ENCODE results near the gene INCA1. TPM values are rescaled to one million over a fixed set of nuclear protein-coding genes. Genes with fewer than 3 reads are reported as not detected.

The INCA1 gene
- total and polyA plus RNA-seq, 2 donors (not counting 3 experiments of a cell fraction or from before 2014, with no cell fraction given) = 0.71 to 1.0 TPM

DNA sequence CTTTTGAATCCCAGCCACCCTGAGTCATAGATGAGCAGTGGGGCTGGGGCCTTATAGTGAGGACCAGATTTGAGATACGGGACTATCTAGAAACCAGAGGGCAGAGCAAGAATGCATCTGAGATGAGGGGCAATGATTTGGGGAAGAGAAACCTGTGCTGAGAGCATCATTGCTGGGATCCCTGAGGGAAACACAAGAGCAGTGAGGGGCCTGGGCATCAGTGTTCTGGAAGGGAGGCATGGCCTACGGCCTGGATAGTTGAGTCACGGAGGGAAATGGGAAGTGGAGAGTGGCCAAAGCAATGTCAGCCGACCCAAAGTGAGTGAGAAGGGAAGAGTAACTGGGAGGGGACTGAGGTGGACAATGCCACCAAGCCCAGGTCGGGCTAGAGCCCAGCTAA is 15.0 kb downstream of the INCA1 start:
- H2AFZ ChIP-seq (ENCODE audit: low read depth, low read length) = no peak overlapping the region
- DNase-seq (ENCODE audit: low read depth, low spot score) (no peak), FAIRE-seq (no peak)
- H3K36me3 ChIP-seq (ENCODE audit: control insufficient read depth in 2 of 2, extremely low read depth in 1 of 2, insufficient read depth in 2 of 2, low read length in 2 of 2) = peaks cover 15 to 43% of the 10 kb centered on the region in 2 experiments
- H4K20me1 ChIP-seq (replicated peaks; ENCODE audit: control insufficient read depth, extremely low read depth, insufficient read depth, low read length) = no peaks in the 10 kb centered on the region
- dilution Hi-C loops (cut with MboI; ENCODE audit: extremely low pct_ligation_motif_present, low sequenced_read_pairs) = no loop called here
- POLR2A ChIA-PET = no interaction called here
- no peak overlapping the region for H3K27ac ChIP-seq (ENCODE audit: insufficient read depth, low read depth, low read length)
- TF ChIP-seq, protein P1, sequence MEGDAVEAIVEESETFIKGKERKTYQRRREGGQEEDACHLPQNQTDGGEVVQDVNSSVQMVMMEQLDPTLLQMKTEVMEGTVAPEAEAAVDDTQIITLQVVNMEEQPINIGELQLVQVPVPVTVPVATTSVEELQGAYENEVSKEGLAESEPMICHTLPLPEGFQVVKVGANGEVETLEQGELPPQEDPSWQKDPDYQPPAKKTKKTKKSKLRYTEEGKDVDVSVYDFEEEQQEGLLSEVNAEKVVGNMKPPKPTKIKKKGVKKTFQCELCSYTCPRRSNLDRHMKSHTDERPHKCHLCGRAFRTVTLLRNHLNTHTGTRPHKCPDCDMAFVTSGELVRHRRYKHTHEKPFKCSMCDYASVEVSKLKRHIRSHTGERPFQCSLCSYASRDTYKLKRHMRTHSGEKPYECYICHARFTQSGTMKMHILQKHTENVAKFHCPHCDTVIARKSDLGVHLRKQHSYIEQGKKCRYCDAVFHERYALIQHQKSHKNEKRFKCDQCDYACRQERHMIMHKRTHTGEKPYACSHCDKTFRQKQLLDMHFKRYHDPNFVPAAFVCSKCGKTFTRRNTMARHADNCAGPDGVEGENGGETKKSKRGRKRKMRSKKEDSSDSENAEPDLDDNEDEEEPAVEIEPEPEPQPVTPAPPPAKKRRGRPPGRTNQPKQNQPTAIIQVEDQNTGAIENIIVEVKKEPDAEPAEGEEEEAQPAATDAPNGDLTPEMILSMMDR (IDR thresholded peaks at IDR 0.05; ENCODE audit: extremely low read depth in 1 of 2, insufficient read depth in 1 of 2, low read depth in 1 of 2, low read length in 2 of 2) = no peak
- TF ChIP-seq EZH2 (IDR thresholded peaks at IDR 0.05; ENCODE audit: borderline replicate concordance, low read depth, low read length, severe bottlenecking) (no peak), POLR2A (IDR thresholded peaks at IDR 0.05; ENCODE audit: low read depth, low read length) (no peak), FOS (IDR thresholded peaks at IDR 0.05; ENCODE audit: borderline replicate concordance, insufficient read depth, low read length) (no peak), JUN (IDR thresholded peaks at IDR 0.05; ENCODE audit: borderline replicate concordance, insufficient read depth, insufficient read length, low read depth) (no peak), MYC (IDR thresholded peaks at IDR 0.05; ENCODE audit: low read depth, low read length) (no peak), GATA2 (IDR thresholded peaks at IDR 0.05; ENCODE audit: insufficient read depth, insufficient read length, low read depth, low read length) (no peak), POLR2AphosphoS5 (IDR thresholded peaks at IDR 0.05; ENCODE audit: insufficient read depth, low read depth, low read length) (no peak)
- TF ChIP-seq, protein P2, sequence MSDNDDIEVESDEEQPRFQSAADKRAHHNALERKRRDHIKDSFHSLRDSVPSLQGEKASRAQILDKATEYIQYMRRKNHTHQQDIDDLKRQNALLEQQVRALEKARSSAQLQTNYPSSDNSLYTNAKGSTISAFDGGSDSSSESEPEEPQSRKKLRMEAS (IDR thresholded peaks at IDR 0.05; ENCODE audit: insufficient read depth, insufficient read length) = no peak
- H3K27me3 ChIP-seq (ENCODE audit: control insufficient read depth in 2 of 2, insufficient read depth in 2 of 2, low read length in 2 of 2) = no peaks in the 10 kb centered on the region
- no peak overlapping the region for H3K4me2 ChIP-seq (ENCODE audit: insufficient read depth, low read length)
- intact Hi-C loops (cut with micrococcal nuclease) = no loop called here
- H3K9ac ChIP-seq (replicated peaks; ENCODE audit: extremely low read depth, insufficient read depth, low read length) = no peak overlapping the region
- H3K9me1 ChIP-seq (replicated peaks; ENCODE audit: control insufficient read depth, extremely low read depth, insufficient read depth, low read length) = no peaks in the 10 kb centered on the region
- H3K4me3 ChIP-seq (replicated peaks in 1 of 3; ENCODE audit: insufficient read depth in 1 of 3, low read depth in 1 of 3, low read length in 3 of 3) = no peak overlapping the region
- no TSS peak for BruUV-seq (replicated peaks)
- no peaks in the 10 kb centered on the region for H3K9me3 ChIP-seq (replicated peaks; ENCODE audit: control insufficient read depth, insufficient read depth, low read length)
- peaks cover 17% of the 10 kb centered on the region for H3K4me1 ChIP-seq (ENCODE audit: control insufficient read depth, extremely low read depth, insufficient read depth, low read length)
- CTCF ChIA-PET = no interaction called here
- H3K79me2 ChIP-seq (ENCODE audit: control insufficient read depth, insufficient read depth, low read length) = peaks cover 16% of the 10 kb centered on the region
